OCI-LY3 (cell line): ENCODE measurements around the gene PLS1.
"Not testable (repeated sequence)": the region's sequence is repeated elsewhere in the genome, so short reads cannot be mapped to it uniquely, and the experiment has no call there.

Experiments used
- CTCF ChIP-seq: fragments of 200-600, 300-600 bp; sonication (generic); IDR thresholded peaks from 2 replicates; pipeline ENCODE4 v1.5.1; 2014; ENCODE audit warnings: antibody characterized with exemption, low read length, low read depth
- EZH2phosphoT487 ChIP-seq: fragments of 200-600 bp; shearing (Covaris generic); IDR thresholded peaks from 2 replicates; pipeline ENCODE4 v1.6.1; 2018; ENCODE audit warnings: antibody characterized with exemption, mixed run types, low read depth

- not testable (repeated sequence) for TF ChIP-seq EZH2phosphoT487, CTCF
Measured at GRCh38 chr3:142603386-142603705, 7.2 kb downstream of the PLS1 start.
